Ishikawa (cell line): ENCODE results near the gene ATP2C2.

Experiments
- CEBPB ChIP-seq: IDR thresholded peaks from 2 replicates; pipeline ENCODE4 v1.6.1; 2012
- CREB1 ChIP-seq: IDR thresholded peaks from 2 replicates; pipeline ENCODE4 v1.6.1; 2012; ENCODE audit warnings: low read depth
- EP300 ChIP-seq: IDR thresholded peaks from 2 replicates; pipeline ENCODE4 v1.6.1; 2012; ENCODE audit warnings: borderline replicate concordance
- FOXM1 ChIP-seq: IDR thresholded peaks from 2 replicates; pipeline ENCODE4 v1.6.1; 2012; ENCODE audit warnings: low read depth, borderline replicate concordance
- NFIC ChIP-seq: IDR thresholded peaks from 2 replicates; pipeline ENCODE4 v1.6.1; 2012
- RAD21 ChIP-seq: IDR thresholded peaks from 2 replicates; pipeline ENCODE4 v1.6.1; 2012; ENCODE audit warnings: low read depth
- REST ChIP-seq: IDR thresholded peaks from 2 replicates; pipeline ENCODE4 v1.6.1; 2012; ENCODE audit warnings: low read depth, mild to moderate bottlenecking
- TAF1 ChIP-seq: IDR thresholded peaks from 2 replicates; pipeline ENCODE4 v1.6.1; 2012; ENCODE audit warnings: low read depth, mild to moderate bottlenecking
- TCF12 ChIP-seq: IDR thresholded peaks from 2 replicates; pipeline ENCODE4 v1.6.1; 2012; ENCODE audit warnings: low read depth
- TEAD4 ChIP-seq: IDR thresholded peaks from 2 replicates; pipeline ENCODE4 v1.6.1; 2012
- YY1 ChIP-seq: IDR thresholded peaks from 2 replicates; pipeline ENCODE4 v1.6.1; 2012; ENCODE audit warnings: low read depth
- ZBTB7A ChIP-seq: IDR thresholded peaks from 2 replicates; pipeline ENCODE4 v1.6.1; 2012; ENCODE audit warnings: low read depth
- TF ChIP-seq, protein P1 (sequence below): IDR thresholded peaks from 2 replicates; pipeline ENCODE4 v1.6.1; 2012

DNA sequence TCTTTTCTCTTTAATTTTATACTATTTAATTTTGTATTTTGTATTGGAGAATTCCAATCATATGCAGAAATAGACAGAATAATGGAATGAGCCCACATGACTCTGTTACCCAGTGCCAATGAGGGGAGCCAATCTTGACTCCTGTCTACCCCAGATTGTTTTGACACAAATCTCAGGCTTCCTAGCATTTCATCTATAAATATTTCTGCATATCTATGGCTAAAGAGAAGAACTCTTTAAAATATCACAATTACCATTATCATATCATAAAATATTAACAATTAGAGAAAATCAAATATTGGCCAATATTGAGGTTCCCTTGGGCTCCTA is 23.7 kb downstream of the ATP2C2 start:
- TF ChIP-seq CEBPB (no peak), RAD21 (no peak), ZBTB7A (no peak), TCF12 (no peak), FOXM1 (no peak), REST (no peak), CREB1 (no peak), TEAD4 (no peak), NFIC (no peak), EP300 (no peak), TAF1 (no peak), YY1 (no peak)
- TF ChIP-seq, protein P1, sequence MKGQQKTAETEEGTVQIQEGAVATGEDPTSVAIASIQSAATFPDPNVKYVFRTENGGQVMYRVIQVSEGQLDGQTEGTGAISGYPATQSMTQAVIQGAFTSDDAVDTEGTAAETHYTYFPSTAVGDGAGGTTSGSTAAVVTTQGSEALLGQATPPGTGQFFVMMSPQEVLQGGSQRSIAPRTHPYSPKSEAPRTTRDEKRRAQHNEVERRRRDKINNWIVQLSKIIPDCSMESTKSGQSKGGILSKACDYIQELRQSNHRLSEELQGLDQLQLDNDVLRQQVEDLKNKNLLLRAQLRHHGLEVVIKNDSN, result no peak
